Adrenal gland (tissue), 12 donors: ENCODE data around the gene NPPC. TPM values are rescaled to one million over a fixed set of nuclear protein-coding genes. Genes with fewer than 3 reads are reported as not detected.
A peak's percentile ranks its signal among the peaks of the same experiment; 100 is the strongest.

Experiments used
- DNase-seq, 7 donors: peaks; one replicate each; pipeline ENCODE4 v3.0.0-alpha.2; 2019 to 2020
- H3K27ac ChIP-seq, 5 donors: fragments of 200-600 bp; sonication (generic) in 4 of 5; 1 replicate in 3 of 5; 2 replicates in 2 of 5; pipeline versions ENCODE4 v1.5.1 to v1.8.0; 2016 to 2020; ENCODE audit warnings: mild to moderate bottlenecking in 1 of 5
- H3K27me3 ChIP-seq: fragments of 200-600 bp; 2 replicates; pipeline ENCODE4 v1.8.0; 2021
- H3K36me3 ChIP-seq, 2 donors: fragments of 200-600 bp; replicated peaks in 1 of 2; 1 replicate in 1 of 2; 2 replicates in 1 of 2; pipeline versions ENCODE4 v1.5.1 to v1.8.0; 2018 to 2022
- H3K4me1 ChIP-seq, 2 donors: fragments of 200-600 bp; replicated peaks in 1 of 2; 1 replicate in 1 of 2; 2 replicates in 1 of 2; pipeline versions ENCODE4 v1.5.1 to v1.8.0; 2018 to 2021
- H3K4me3 ChIP-seq, 4 donors: fragments of 200-600 bp; sonication (generic) in 3 of 4; one replicate each; pipeline ENCODE4 v1.5.1; 2016 to 2018
- H3K9me3 ChIP-seq, 3 donors: fragments of 200-600 bp; sonication (generic) in 1 of 3; replicated peaks in 1 of 3; 1 replicate in 2 of 3; 2 replicates in 1 of 3; pipeline versions ENCODE4 v1.5.1 to v1.8.0; 2016 to 2021
- CTCF ChIP-seq, 6 experiments: fragments of 450-650 bp in 4 of 6; fragments of 200-600 bp in 2 of 6; sonication (generic) in 1 of 6; IDR thresholded peaks; 1 replicate in 5 of 6; 2 replicates in 1 of 6; pipeline versions ENCODE4 v1.5.1 to v1.8.0; 2016 to 2021; ENCODE audit warnings: antibody characterized with exemption in 6 of 6, mild to moderate bottlenecking in 2 of 6, moderate library complexity in 1 of 6
- POLR2A ChIP-seq, 2 donors: fragments of 450-650 bp; IDR thresholded peaks; one replicate each; pipeline ENCODE4 v1.6.1; 2017; ENCODE audit warnings: antibody characterized with exemption in 2 of 2, mild to moderate bottlenecking in 2 of 2, moderate library complexity in 1 of 2
- WGBS, 4 donors: extraction: QIAGEN DNeasy Blood & Tissue Kit in 2 of 4; methylation state at CpG; one replicate each; pipeline versions ENCODE4 v1.1.5 to v1.1.7; 2013 to 2017; 5-methylcytosine and 5-hydroxymethylcytosine counted together
- intact Hi-C, 2 donors: fragments of 100-400 bp; cut with DNase I; formaldehyde crosslinking; loops; one replicate each; pipeline versions ENCODE4 v1.14.1 to v1.15.0; 2022 to 2023
- polyA plus RNA-seq, 3 donors: library from polyadenylated mRNA; stranded (reverse); fragments of 200-250 nt in 2 of 3; fragments of 350-450 nt in 1 of 3; fragmentation: Illumina TruSeq in 1 of 3; extraction: RNeasy Lipid Tissue Mini Kit (QIAGEN cat#74804) in 1 of 3; gene quantifications; one replicate each; pipeline ENCODE4 v1.2.3, GENCODE V29; 2013 to 2014
- total RNA-seq, 9 donors: library from RNA; depleted of rRNA in 4 of 9; stranded (reverse); fragments of >200 nt in 4 of 9; fragments of 120-200 nt in 1 of 9; fragmentation: NEBNext Ultra II Directional in 1 of 9; extraction: Animal tissue kit (Norgen Biotek cat#: 25700) in 1 of 9; gene quantifications; one replicate each; pipeline versions ENCODE4 v1.1.0 to v1.2.4, GENCODE V29; 2013 to 2023
- donor health status: healthy with polysubstance abuse.
- donor health status: Bipolar disorder and iron deficiency.
- donor health status: DM: yes; HTN: yes; CAD: no.
- donor health status: DM: no; HTN: no; CAD: no.
- donor health status: DM: no; HTN: no; CAD: no.
- donor health status: DM: yes; HTN: yes; CAD: no.

NPPC gene
- total and polyA plus RNA-seq, 12 donors = 0.13 to 0.74 (median 0.17) TPM; not detected in 9

- no peak for TF ChIP-seq CTCF (IDR thresholded peaks at IDR 0.05)
- TF ChIP-seq POLR2A (IDR thresholded peaks at IDR 0.05) = no peak
- no peaks in the 10 kb centered on the region for H3K36me3 ChIP-seq
- no peaks in the 10 kb centered on the region for H3K9me3 ChIP-seq
- WGBS, 4 donors = 68 to 83% (median 72%) methylated on average over 11 of the region's 11 CpGs
- H3K4me3 ChIP-seq = no peak overlapping the region
- DNase-seq = peak in 2 of 7 donors; percentile 9 to 10
- H3K27me3 ChIP-seq = peaks cover 35% of the 10 kb centered on the region
- H3K4me1 ChIP-seq = peaks cover 13 to 21% of the 10 kb centered on the region in 2 donors
- H3K27ac ChIP-seq = no peak overlapping the region
- intact Hi-C loops = loop anchor here (5.0 kb wide), 3 partner anchors 213 to 398 kb away; no protein-coding TSS in a partner anchor
These were observed 2.9 kb upstream of the NPPC start for GRCh38 chr2:231928901-231929725.

- whole genome bisulfite sequencing, 4 donors = 71 to 81% (median 78%) methylated on average over 3 to 5 of the region's 5 CpGs
- H3K27me3 ChIP-seq = peaks cover 38% of the 10 kb centered on the region
These were observed 2.3 kb upstream of the NPPC start for GRCh38 chr2:231928481-231928880.

GRCh38 chr2:231927566-231927890, 1.3 kb upstream of the NPPC start:
- Histone ChIP-seq H3K27ac (no peak overlapping the region), H3K27me3 (peaks cover 44% of the 10 kb centered on the region), H3K36me3 (no peaks in the 10 kb centered on the region), H3K4me1 (peaks cover 13 to 21% of the 10 kb centered on the region in 2 donors), H3K9me3 (no peaks in the 10 kb centered on the region), H3K4me3 (no peak overlapping the region)
- DNase-seq = no peak
- 51 to 65% (median 59%) methylated on average over 5 to 10 of the region's 10 CpGs for WGBS, 4 donors
- intact Hi-C loops = loop anchor here (5.0 kb wide), 3 partner anchors 215 to 400 kb away; no protein-coding TSS in a partner anchor
- TF ChIP-seq CTCF (IDR thresholded peaks at IDR 0.05) (no peak), POLR2A (IDR thresholded peaks at IDR 0.05) (no peak)

More at GRCh38 chr2:231928481-231928880, 2.3 kb upstream of the NPPC start:
- intact Hi-C loops = loop anchor here (5.0 kb wide), 3 partner anchors 214 to 399 kb away; no protein-coding TSS in a partner anchor
- DNase-seq = peak in 2 of 7 donors; percentile 5 to 11
- Histone ChIP-seq H3K4me3 (no peak overlapping the region), H3K36me3 (no peaks in the 10 kb centered on the region), H3K9me3 (no peaks in the 10 kb centered on the region), H3K4me1 (peaks cover 13 to 21% of the 10 kb centered on the region in 2 donors), H3K27ac (no peak overlapping the region)
- TF ChIP-seq POLR2A (IDR thresholded peaks at IDR 0.05) (no peak), CTCF (IDR thresholded peaks at IDR 0.05) (no peak)

GRCh38 chr2:231926761-231927565, 767 bp upstream of the NPPC start:
- intact Hi-C loops = loop anchor here (5.0 kb wide), 3 partner anchors 215 to 400 kb away; no protein-coding TSS in a partner anchor
- peaks cover 44% of the 10 kb centered on the region for H3K27me3 ChIP-seq
- H3K4me1 ChIP-seq = peaks cover 13 to 21% of the 10 kb centered on the region in 2 donors

More at GRCh38 chr2:231926761-231927565, 767 bp upstream of the NPPC start:
- no peaks in the 10 kb centered on the region for H3K36me3 ChIP-seq
- DNase-seq = peak in 4 of 7 donors; percentile 12 to 44 (median 24)
- 8 to 15% (median 8%) methylated on average over 29 to 51 of the region's 51 CpGs for WGBS, 4 donors
- peak overlapping the region in 1 of 4 donors; percentile 35 for H3K4me3 ChIP-seq
- H3K27ac ChIP-seq = no peak overlapping the region
- no peaks in the 10 kb centered on the region for H3K9me3 ChIP-seq
- no peak for TF ChIP-seq POLR2A (IDR thresholded peaks at IDR 0.05)
- TF ChIP-seq CTCF (IDR thresholded peaks at IDR 0.05) = no peak
